WI38 (cell line): ENCODE data around the gene PACRG.

Experiments
- H3K4me3 ChIP-seq: 2 replicates; pipeline ENCODE4 v1.5.1; 2011; ENCODE audit warnings: low read depth, mild to moderate bottlenecking, control low read depth, low read length
- CTCF ChIP-seq: IDR thresholded peaks from 2 replicates; pipeline ENCODE4 v1.5.1; 2012; ENCODE audit warnings: low read depth, mild to moderate bottlenecking, control low read depth, low read length

PACRG gene

GRCh38 chr6:163352966-163353365 lies 625.2 kb downstream of the PACRG start:
- no peak overlapping the region for H3K4me3 ChIP-seq
- TF ChIP-seq CTCF = no peak

GRCh38 chr6:163354085-163354484 lies 626.3 kb downstream of the PACRG start:
- TF ChIP-seq CTCF = no peak
- no peak overlapping the region for H3K4me3 ChIP-seq

GRCh38 chr6:163354761-163355425 lies 627.1 kb downstream of the PACRG start:
- TF ChIP-seq CTCF = no peak
- H3K4me3 ChIP-seq = no peak overlapping the region

- H3K4me3 ChIP-seq = no peak overlapping the region
- no peak for TF ChIP-seq CTCF
These were observed 627.7 kb downstream of the PACRG start for GRCh38 chr6:163355426-163355991.

- TF ChIP-seq CTCF = no peak
- no peak overlapping the region for H3K4me3 ChIP-seq
These were observed 628.5 kb downstream of the PACRG start for GRCh38 chr6:163356324-163356723.

GRCh38 chr6:163356743-163357142 lies 629.0 kb downstream of the PACRG start:
- no peak for TF ChIP-seq CTCF
- no peak overlapping the region for H3K4me3 ChIP-seq

GRCh38 chr6:163364641-163365040 lies 636.9 kb downstream of the PACRG start:
- TF ChIP-seq CTCF = no peak

More at GRCh38 chr6:163364641-163365040, 636.9 kb downstream of the PACRG start:
- H3K4me3 ChIP-seq = no peak overlapping the region
